Femur (tissue), 1 donor: ENCODE data around the gene ITIH3.

Source experiments
- DNase-seq: peaks from one replicate; pipeline ENCODE4 v3.0.0-alpha.2; 2017

ITIH3 gene

DNA sequence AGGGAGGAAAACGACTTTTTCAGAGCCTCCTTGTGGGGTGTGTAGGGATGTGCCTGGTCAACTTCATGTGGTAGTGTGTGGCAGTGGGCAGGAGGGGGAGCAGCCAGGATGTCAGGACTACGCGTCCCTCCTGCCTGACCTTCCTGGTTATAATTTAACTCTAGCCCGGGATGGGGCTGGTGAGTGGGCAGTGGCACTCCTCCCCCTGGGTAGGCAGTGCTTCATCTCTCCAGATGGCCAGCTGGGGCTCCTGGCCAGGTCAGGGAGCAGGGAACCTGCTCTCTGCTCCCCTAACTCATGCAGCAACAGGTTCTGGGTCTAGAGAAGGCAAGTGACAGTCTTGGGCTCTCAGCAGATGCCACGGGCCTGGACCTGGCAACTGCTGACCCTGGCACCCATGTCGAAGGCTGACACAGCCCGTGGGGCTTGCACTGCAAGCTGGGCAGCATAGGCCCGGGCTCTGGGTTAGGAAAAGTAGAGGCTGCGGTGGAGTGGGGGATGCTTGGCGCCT lies 33.3 kb downstream of the ITIH3 start:
- no peak for DNase-seq

DNA sequence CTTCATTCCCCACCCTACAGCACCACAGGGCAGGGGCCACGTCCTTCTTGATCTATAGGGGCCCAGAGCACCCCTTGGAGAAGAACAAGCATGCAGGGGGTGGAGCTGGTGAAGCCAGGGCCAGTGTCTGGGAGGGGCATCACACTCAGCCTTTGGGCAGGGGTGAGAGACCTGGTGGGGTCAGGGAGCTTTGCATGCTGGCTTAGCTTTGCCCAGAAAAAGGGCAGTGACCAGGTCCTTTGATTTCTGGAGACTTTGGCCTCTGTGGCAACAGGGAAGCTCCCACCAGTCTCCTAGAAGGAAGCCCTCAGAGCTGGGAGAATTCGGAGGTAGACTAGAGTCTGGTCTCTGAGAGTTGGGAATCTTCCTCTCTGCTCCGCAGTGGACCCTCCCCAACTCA lies 34.9 kb downstream of the ITIH3 start:
- no peak for DNase-seq

DNA sequence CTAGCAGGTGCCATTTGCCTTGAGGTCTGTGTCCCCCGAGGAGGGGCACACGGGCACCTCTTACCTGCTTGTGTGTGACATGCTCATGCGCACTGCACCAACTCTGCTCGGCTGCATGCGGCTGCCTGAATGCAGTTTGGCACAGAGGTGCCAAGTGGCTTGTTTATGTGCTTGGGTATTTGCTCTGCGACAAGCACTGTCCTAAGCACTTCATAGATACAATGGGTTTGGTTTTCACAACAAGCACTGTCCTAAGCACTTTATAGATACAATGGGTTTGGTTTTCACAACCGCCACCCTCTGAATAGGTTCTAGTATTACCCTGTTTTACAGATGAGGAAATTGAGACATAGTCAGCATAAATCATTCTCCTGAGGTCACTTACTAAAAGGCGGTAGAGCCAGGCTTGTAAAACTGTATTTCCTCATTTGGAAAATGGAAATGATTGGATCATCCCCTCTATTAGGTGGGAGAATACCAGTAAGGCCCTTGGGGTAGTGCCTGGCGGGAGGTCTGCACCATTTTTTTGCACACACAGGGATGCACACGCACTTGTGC lies 35.4 kb downstream of the ITIH3 start:
- no peak for DNase-seq

DNA sequence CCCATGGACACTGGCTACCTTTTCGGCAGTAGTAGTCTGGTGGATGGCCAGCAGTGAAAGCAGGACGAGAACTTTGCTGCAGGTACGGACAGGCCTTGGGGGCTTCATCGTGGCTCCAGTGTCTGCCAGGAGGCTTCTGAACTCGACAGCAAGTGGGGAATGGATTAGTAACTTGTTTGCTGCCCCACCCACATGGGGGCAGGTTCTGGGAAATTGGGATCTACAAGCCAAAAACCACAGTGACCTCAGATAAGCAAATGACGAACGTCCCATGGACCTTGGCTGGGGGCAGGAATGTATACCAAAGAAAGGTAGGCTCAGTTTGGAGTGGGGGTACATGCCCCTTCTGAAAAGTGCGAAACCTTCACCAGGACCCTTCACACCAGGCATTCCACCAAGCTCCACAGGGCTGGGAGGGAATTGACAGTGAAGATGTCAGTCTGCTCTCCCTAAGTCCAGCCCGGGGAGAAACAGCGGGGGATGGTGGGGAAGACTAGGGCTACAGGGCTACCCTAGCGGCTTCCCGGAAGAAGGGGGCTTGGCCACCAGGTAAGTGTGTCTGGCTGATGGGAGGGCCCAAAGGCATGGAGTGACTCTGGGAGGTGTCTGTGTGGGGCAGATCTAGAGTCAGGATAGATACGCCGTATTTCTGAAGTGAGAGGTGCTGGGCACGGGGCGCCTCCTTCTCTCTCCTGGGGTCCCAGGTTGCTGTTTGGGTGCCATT lies 36.1 kb downstream of the ITIH3 start, which contains the start of gene ITIH4:
ITIH4 (minus strand) TSS at position 138 of the 724 bp plus-strand sequence; CDS start at position 108, 30 bp downstream.
- no peak for DNase-seq

DNA sequence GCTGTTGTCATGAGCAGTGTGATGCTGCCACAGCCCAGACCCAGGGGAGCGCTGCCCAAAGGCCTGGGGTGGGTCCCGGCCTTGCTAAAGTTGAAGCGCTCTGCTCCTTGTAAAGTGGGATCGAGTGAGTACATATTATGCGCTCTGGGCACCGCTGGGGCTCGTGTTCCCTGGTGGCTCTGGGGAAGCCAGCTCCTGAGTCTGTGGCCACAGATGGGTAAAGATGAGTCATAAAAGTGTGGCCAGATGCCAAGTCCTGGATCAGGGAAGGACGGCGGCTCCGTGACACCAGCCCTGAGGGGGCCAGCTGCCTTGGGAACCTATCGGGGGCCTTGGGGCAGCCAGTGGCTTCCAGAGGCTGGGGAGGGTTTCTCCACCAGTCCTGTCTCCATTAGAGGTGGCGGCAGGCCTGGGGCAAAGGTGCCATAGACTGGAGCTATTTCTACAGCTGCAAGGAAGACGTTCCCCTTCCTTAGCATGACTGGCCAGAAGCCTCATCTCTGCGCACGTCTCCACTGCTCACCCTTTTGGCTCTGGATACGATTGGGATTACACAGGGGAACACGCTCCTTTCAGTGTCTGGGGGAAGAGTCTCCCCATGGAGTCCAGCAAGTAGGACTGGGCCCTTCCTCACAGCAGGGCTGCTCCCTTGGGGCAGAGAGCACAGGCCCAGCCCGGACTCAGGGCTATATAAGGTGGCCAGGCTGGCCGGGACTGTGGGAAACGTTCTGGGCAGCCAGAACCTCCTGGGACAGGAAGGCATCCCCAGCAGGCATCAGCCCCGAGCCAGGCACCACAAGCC lies 37.1 kb downstream of the ITIH3 start:
- peak; percentile 62 for DNase-seq

DNA sequence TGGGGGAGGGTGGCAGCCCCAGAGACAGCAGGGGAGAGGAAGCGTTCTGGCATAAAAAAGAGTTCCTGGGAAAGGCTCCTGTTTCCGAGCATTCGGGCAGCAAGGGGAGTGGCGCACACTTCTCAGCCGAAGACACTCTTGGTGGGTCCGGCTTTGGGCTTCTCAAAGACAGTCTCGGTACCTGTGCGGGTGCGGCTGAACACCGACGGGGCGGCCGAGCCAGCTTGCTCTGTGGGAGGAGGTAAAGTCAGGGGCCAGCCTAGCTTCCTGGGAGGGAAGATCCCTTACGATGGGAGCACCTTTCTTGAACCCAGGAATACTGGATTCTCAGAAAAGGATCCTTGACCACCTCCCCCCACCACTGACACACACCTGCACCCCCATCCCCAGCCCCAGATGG lies 38.6 kb downstream of the ITIH3 start:
- DNase-seq: no peak

DNA sequence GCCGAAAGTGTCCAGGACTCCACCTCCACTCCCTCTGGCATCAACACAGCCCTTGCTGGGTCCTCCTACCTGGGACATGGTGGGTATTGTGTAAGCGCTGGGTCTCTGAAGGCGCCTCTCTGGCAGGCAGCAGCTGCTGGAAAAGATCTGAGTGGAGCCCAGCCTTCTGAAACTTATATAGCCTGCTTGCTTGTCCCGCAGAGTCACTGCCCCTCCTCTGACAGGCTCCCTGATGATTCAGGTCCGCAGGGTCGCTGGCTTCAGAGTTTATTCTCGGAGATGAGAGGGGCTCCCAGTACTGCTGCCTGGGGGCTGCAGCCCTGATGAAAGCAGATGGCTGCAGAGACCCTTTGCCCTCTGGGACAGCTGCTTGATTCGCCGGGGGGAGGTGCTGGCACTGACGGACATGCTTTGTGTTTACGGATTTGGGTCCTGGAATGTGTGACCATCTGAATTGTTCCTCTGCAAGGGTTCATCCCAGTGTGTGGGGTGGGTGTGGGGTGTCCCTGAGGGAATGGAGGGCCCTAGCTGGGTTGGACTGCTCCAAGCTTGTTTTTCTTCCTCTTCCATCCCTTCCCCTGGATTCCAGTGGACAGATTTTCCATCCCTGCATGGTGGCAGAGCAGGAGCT lies 40.4 kb downstream of the ITIH3 start, which contains the start of gene MUSTN1:
MUSTN1 (minus strand) TSS at position 149 of the 631 bp plus-strand sequence; CDS start at position 78, 71 bp downstream.
- peak; percentile 67 for DNase-seq

DNA sequence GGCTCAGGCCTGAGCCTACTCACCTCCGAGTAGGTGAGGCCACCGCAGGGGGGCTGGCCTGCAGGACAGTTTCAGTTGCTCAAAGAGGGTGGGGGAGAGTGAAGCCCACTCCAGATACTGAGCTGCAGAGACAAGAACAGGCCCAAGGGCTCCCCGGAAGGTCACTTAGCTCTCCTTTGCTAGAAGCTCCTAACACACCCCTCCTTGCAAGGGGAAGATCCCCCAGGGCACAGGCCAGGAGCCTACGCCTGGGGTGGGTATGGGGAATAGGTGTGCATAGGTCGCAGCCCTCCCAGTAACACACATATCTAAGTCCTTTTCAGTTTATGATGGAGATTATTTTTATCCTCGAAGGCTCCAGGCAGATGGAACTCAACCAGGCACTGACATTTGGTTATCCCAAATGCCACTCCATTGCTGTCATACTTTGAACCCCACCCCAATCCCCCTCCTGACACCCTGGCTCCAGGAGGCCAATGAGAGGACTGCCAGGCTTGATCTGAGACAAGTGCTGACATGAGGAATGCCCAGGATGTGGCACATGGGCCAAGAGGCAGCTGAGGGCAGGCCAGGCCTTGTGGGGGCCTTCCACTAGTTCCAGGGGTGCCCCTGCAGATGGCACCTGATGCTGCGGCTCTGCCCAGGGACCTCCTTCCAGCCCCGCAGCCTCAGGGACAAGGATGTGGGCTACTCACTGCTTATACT lies 41.3 kb downstream of the ITIH3 start:
- DNase-seq: peak; percentile 47

DNA sequence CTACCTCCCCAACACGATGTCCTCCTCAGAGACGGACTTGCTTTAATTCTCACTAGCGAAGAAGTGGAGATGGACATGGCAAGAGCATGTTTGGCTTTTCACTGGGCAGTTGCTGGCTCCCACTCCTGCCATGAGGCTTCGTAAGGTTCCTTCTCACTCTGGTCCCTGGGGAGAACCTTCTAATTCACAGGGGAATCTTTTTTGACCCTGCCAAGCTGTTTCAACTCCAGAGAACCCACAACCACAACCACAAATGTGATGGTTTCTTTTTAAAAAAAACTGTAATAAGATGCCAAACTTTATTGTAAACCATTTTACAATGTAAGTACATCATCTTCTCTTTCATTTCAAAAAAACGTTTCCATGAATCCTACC lies 41.9 kb downstream of the ITIH3 start:
- no peak for DNase-seq

DNA sequence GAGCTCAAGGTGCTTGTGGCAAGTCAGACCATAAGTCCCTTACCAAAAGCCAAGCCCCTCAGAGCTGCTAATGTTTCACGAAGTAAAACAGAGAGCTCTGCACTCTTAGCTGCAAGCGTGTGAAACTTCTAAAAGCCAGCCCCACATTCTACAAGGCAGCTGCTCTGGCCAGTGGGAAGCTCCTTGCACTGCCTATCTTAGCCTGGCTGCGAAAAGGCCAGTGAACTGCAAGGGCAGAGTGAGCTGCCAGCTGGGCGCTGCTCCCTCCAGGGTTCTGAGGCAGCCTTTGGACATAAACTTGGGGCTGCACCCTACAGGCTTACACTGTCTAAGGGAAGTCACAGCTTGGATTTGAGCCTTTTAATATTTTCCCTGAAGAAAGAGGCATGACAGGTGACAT lies 42.4 kb downstream of the ITIH3 start:
- no peak for DNase-seq

DNA sequence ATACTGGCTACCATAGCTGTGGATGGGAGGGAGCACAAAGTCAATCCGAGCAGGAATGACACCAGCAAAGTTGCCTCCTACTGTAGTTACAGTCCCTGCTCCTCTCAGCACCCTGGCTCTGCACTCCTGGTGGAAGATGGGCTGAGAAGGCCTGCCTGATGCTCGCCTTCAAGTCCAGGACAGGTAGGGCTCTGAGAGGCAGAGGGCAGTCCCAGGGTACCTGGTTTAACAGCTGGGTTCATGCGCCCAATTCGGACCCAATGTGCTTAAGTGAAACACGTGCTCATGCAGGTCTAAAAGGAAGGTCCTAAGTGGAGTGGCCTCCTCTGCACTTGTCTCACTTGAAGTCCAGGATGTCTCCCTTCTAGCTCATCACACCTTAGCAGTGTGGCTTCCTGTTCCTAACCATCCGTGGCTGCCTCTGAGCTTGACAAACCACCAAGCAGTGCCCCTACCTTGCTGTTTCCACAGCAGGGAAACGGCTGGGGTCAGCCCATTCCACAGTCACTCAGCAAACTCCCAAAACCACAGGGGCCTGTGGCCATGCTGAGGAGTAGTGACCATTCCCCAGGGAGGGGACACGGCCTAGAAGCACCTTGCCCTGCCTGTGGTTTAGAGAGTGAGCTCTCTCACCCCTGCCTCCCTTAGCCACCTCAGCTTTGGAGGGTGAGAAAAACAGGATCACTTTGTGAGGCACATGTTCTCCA lies 44.1 kb downstream of the ITIH3 start:
- no peak for DNase-seq

DNA sequence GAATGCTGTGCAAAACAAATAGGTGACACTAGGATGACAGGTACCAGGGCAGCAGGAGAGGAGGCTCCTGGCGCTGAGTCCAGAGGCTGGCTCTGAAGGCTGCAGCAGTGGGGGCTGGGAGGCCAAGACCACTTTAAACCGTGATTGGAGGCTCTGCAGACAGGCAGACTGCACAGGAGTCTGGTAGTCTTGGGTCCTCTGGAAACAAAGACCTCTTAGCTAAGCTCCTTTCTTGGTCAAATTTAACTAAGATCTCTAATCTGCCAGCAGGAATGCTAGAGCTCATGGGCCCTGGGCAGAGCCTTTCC lies 44.6 kb downstream of the ITIH3 start:
- no peak for DNase-seq

DNA sequence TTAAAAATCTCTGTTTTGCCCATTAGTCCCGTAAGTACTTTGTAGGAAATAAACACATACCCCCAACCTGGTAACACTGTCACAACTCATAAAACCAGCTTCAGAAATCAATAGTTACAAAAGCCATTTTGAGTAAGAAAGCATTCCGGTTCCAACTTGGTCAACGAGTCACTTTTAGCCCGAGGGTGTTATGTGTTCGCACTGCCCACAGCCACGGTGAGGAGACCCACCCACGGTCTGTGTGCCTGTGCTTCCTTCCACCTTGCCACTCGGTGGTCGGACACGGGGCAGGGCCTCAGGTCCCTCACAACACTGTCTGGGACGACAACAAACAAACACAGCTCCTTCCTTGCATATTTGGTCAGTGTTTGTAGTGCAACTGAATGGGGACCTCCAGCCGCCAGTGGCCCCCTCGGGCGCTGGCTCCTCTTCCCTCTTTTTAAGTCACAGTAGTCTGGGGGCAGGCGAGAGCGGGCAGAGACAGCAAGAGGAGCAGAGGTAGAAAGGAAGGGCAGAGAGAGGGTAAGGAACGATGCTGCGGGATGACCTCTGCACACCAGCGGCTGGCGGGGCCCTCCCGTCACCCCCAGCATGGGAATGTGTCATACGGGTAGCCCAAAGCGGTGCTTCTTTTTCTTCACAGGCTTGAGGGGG lies 45.4 kb downstream of the ITIH3 start:
- no peak for DNase-seq

DNA sequence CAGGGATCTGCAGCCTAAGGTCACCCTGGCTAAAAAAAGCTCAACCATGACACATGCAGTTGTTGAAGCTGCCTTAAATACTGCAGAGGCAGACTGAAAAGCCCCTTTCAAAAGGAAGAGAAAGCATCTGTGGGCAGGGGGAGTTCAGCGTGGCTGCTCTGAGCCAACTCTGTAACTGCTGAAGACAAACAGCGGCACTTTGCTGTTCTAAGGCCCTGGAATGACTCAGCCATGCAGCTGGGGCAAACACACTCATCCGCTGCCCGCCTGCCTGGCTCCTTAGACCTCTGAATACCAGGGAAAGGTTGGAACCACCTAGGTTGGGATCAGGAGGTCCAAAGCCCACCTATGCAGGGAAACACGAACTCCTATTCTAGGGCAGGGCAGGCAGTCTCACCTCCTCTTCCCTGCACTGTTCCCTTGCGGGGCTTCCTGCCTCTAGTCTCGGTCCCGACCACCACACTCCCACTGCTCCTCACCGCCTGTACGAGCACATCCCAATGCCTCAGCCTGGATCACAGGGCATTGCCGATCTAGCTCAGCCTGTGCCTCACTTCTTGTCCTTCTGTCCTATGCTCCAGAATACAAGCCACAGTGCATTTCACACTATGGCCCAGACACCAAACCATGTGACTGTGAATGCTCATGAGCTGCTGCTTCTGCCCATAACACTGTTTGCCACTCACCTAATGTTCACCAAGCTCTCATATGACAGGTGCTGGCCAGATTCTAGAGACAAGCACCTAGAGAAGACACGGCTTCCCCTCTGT lies 46.8 kb downstream of the ITIH3 start:
- DNase-seq: no peak

DNA sequence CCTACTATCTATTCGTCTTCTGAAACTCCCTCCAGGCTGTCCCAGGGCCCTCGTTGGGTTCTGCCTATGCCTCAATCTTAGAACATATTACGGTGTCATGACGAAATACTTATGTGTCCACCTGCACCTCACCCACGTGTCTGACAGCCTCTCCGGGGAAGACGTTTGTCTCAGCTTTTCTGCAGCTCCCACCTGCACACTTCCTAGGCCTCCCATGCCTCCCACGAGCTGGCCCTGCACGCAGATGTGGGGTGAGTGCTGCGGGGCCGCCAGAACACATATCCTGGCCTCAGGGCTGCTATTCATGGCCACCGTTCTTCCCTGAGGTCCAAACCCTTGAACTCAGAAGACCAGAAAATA lies 47.4 kb downstream of the ITIH3 start:
- no peak for DNase-seq

DNA sequence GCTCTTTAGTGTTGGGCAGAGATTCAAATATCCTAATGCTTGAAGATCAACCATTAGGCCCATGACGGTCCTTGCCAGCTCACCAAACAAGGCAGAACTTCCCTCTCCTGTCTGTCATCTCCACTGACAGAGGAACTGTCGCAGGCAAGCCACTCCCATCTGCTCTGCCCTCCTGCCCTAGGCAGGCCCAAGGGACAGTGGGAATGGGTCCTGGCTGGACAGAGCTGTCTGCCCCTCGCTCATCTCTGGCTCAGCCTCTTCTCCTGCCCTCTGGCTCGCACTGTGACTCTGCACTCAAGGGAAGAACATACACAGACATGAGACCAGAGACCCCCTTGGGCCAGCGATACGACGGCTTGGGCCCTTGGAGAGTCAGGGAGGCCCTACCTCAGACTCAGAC lies 47.8 kb downstream of the ITIH3 start:
- no peak for DNase-seq

DNA sequence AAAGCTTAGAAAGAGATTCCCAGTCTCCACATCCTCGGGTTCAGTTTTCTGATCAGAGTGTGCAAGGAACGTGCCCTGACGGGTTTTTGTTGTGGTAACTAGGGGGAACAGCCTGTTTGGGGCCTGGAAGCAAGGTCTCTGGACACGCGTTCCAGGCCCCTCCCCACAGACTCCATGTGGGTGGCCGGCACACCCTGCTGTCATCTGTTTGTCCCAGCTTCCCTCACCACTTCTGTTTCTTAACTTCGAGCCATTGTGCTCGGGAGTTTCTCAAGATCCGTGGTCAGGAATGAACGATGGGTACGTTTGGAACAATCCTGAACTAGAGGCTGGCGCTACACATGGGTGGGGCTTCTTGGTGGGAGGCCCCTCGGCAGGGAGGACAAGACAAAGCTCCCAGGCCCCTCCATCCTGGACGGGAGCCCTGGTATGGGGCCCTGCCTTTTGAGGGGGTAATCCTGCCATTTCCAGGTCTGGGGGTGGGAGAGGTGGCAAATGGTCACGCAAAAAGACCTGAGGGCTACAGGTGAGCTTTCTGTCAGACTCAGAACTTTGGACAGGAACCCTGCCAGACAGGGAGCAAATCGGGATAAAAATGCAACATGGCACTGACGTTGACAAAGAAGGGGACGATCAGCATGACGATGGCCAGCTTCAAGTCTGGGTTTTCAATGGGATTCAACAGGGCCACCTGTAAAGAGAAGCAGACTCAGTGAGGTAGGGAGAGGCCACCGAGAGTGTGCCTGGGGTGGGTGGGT lies 48.7 kb downstream of the ITIH3 start:
- DNase-seq: no peak

DNA sequence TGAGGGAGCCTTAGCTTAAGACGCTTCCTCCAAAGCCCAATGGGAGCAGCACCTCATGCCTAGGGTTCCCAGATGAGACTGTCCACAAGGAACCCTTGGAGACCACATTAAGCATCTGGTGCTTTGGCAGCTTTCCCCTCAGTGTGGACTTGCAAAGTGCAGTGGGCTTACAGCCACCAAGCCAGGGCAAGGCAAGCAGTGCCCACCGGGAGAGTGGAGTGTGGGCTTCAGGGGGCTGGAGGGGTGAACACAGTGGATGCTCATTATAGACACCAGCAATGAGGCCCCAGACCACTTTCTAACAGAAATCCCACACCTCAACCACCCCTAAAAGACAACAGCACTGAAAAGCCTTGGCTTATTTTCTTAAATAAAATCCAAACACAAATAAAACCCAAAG lies 49.3 kb downstream of the ITIH3 start:
- DNase-seq: no peak

DNA sequence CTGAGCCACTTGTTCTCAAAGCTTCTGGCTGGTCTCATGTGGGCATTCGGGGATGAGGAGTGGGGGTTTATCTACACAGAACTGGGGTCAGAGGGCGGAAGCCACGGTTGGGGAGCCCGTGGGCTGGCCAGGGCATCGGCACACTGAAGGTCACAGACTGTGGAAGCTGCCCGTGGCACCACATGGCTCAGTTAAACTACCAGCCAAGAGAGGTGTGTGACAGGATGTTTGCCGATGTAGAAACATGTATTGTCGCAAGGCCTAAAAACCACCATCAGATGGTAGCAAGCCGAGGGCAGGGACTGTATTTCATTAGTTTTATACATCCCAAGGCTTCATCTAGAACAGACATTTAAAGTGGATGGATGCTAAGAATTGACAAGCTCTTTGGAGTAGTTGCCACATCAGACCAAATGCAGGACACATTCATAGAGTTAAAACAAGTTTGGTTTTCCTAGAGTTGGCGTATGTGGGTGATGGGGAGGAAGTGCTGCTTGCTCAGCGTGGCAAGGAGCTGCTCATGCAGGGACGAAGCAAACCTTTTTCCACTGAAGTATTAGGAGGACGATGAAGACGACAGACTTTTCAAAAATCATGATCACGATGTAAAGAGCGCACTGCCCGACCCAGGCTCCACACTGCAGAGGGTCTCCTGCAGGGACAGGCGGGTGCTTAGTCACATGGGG lies 49.8 kb downstream of the ITIH3 start:
- DNase-seq: no peak
